HL-60 (cell line): ENCODE results near the gene WDFY4.

Source experiments
- DNase-seq, 2 experiments: peaks; one replicate each; pipeline ENCODE4 v3.0.0-alpha.2; 2010 to 2020; ENCODE audit warnings: low read depth in 1 of 2, low spot score in 1 of 2
- H3K27ac ChIP-seq: fragments of 250-450 bp; sonication (Bioruptor Pico); replicated peaks from 2 replicates; pipeline ENCODE4 v1.5.1; 2020; ENCODE audit warnings: mild to moderate bottlenecking, moderate library complexity
- H3K27me3 ChIP-seq: fragments of 250-450 bp; sonication (Bioruptor Pico); 2 replicates; pipeline ENCODE4 v1.5.1; 2021; ENCODE audit warnings: mild to moderate bottlenecking, moderate library complexity; ENCODE audit not compliant: insufficient read depth, poor library complexity, severe bottlenecking
- H3K4me3 ChIP-seq: replicated peaks from 2 replicates; pipeline ENCODE4 v1.5.1; 2011; ENCODE audit warnings: mild to moderate bottlenecking, control low read depth, low read length; ENCODE audit not compliant: insufficient read depth
- CTCF ChIP-seq: IDR thresholded peaks from one replicate; pipeline ENCODE4 v1.5.1; 2011; ENCODE audit warnings: low read length, control low read depth, inconsistent platforms; ENCODE audit not compliant: insufficient read depth
- GABPA ChIP-seq: IDR thresholded peaks from 2 replicates; pipeline ENCODE4 v1.6.1; 2012; ENCODE audit warnings: low read depth
- POLR2AphosphoS5 ChIP-seq: IDR thresholded peaks from 2 replicates; pipeline ENCODE4 v1.6.1; 2012; ENCODE audit warnings: low read depth
- SPI1 ChIP-seq: IDR thresholded peaks from 2 replicates; pipeline ENCODE4 v1.6.1; 2012; ENCODE audit warnings: low read depth, mild to moderate bottlenecking, borderline replicate concordance
- TF ChIP-seq, protein P1 (sequence below): IDR thresholded peaks from 2 replicates; pipeline ENCODE4 v1.6.1; 2012; ENCODE audit warnings: low read depth; ENCODE audit not compliant: insufficient replicate concordance

Gene WDFY4

GRCh38 chr10:48762064-48763042 lies 77.7 kb downstream of the WDFY4 start:
- Histone ChIP-seq H3K4me3 (no peak overlapping the region), H3K27me3 (no peaks in the 10 kb centered on the region), H3K27ac (no peak overlapping the region)
- DNase-seq, result no peak
- TF ChIP-seq GABPA (no peak), POLR2AphosphoS5 (no peak), CTCF (no peak), SPI1 (no peak)
- TF ChIP-seq, protein P1, sequence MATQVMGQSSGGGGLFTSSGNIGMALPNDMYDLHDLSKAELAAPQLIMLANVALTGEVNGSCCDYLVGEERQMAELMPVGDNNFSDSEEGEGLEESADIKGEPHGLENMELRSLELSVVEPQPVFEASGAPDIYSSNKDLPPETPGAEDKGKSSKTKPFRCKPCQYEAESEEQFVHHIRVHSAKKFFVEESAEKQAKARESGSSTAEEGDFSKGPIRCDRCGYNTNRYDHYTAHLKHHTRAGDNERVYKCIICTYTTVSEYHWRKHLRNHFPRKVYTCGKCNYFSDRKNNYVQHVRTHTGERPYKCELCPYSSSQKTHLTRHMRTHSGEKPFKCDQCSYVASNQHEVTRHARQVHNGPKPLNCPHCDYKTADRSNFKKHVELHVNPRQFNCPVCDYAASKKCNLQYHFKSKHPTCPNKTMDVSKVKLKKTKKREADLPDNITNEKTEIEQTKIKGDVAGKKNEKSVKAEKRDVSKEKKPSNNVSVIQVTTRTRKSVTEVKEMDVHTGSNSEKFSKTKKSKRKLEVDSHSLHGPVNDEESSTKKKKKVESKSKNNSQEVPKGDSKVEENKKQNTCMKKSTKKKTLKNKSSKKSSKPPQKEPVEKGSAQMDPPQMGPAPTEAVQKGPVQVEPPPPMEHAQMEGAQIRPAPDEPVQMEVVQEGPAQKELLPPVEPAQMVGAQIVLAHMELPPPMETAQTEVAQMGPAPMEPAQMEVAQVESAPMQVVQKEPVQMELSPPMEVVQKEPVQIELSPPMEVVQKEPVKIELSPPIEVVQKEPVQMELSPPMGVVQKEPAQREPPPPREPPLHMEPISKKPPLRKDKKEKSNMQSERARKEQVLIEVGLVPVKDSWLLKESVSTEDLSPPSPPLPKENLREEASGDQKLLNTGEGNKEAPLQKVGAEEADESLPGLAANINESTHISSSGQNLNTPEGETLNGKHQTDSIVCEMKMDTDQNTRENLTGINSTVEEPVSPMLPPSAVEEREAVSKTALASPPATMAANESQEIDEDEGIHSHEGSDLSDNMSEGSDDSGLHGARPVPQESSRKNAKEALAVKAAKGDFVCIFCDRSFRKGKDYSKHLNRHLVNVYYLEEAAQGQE, result no peak

DNA sequence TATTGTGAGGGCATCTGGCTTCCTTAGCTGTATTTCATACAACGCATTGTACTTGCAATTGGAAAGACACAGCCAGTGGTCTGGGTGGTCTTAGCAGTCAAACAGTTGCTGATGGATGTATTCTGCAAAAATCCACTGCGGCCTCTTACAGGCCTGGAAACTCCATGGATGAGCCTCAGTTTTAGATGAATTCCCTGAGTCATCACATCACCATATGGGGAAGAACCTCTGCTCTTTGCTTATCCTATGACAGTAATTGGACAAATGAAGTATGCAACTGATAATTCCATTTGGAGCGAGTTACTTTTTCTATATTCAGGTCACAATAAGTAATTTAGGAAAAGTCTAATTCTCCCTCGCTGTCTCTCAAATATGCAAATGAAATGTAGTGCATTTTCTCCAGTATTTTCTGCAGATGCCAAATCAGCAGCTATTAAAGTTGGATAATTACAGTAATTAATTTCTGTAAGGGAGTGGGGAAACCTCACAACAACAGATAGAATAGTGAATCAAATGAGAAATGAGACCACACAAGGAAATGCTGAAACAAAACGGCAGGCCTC lies 78.8 kb downstream of the WDFY4 start:
- DNase-seq, result no peak
- TF ChIP-seq POLR2AphosphoS5 (no peak), SPI1 (no peak), CTCF (no peak), GABPA (no peak)
- TF ChIP-seq, protein P1, result no peak
- Histone ChIP-seq H3K27ac (no peak overlapping the region), H3K4me3 (no peak overlapping the region), H3K27me3 (no peaks in the 10 kb centered on the region)

DNA sequence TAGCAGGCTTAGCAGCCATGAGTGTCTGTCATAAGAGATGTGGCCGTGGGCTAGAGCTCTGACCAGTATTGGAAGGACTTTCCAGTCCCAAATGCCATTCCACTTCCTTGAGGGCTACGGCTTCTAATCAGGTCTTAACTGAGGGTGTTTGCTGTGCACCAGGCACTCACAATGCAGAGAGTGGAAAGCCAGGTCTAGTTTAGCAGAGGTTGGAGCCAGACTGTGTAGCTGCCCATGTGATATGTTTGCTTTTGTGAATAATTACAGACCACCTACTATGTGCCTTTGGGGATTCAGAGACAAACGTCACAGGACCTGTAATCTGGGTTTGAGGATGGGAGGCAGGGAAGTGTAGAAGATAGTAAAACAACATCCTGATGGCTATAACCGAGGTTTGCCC lies 79.8 kb downstream of the WDFY4 start:
- DNase-seq, result no peak
- TF ChIP-seq CTCF (no peak), POLR2AphosphoS5 (no peak), SPI1 (no peak), GABPA (no peak)
- TF ChIP-seq, protein P1, result no peak
- Histone ChIP-seq H3K27me3 (no peaks in the 10 kb centered on the region), H3K27ac (no peak overlapping the region), H3K4me3 (no peak overlapping the region)
